ENCODE data around the gene SPHKAP.

The SPHKAP gene

DNA sequence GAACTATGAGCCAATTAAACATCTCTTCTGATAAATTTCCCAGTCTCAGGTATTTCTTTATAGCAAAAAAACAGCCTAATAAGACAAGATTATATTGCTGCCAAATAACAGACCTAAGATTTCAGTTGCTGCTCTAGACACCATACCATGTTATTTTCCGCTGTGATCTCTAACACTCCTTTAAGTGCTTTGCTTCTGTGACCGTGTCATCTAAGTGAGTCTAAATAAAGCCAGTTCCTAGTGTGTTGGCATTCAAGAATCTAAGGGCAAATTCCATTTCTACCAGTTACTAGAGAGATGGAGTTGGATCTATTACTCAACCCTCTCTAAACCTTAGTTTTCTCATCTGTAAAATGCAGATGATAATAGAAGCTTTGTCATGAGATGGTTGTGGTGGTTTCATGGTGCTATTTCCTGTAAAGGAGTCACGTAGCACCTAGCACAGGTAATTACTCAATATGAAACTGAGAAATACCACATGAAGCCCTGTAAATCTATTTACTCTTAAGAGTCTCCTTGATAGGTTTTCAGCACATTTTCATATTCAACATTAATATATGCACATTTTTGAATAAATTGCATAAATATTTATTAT is 40.5 kb downstream of the SPHKAP start:
- no peaks in the 10 kb centered on the region for H3K36me3 ChIP-seq (ENCODE audit: control insufficient read depth, insufficient read depth, low read length)
- no peak overlapping the region for H3K9ac ChIP-seq (ENCODE audit: low read length)
- no peaks in the 10 kb centered on the region for H3K27me3 ChIP-seq (ENCODE audit: control insufficient read depth, insufficient read depth, low read length)
- no peak overlapping the region for H3K4me3 ChIP-seq (ENCODE audit: low read length)
- H3K4me1 ChIP-seq (ENCODE audit: control insufficient read depth, insufficient read depth, low read length): no peaks in the 10 kb centered on the region
- no peak overlapping the region for H3K27ac ChIP-seq (ENCODE audit: low read depth, low read length)

DNA sequence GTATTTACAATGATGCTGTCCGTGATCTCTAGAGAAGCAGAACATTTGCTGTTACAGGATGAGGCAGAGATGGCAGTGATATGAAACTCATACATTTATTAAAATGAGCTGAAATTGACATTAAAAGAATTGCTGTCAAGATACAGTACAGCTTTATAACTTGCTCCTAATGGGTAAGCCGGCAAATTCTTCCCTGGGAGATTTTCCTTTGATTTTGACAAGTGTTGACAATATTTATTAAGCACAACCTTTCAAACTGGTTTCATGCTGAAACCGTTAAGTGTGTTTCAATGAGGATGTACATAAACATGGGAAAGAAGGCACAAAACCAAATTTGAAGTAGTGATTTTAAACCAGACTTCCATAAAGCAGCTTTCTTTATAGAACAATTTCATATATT is 45.5 kb downstream of the SPHKAP start:
- Histone ChIP-seq H3K27me3 (ENCODE audit: control insufficient read depth, insufficient read depth, low read length) (no peaks in the 10 kb centered on the region), H3K4me3 (ENCODE audit: low read length) (no peak overlapping the region), H3K4me1 (ENCODE audit: control insufficient read depth, insufficient read depth, low read length) (no peaks in the 10 kb centered on the region), H3K9ac (ENCODE audit: low read length) (no peak overlapping the region), H3K36me3 (ENCODE audit: control insufficient read depth, insufficient read depth, low read length) (no peaks in the 10 kb centered on the region), H3K27ac (ENCODE audit: low read depth, low read length) (no peak overlapping the region)

GRCh38 chr2:228135300-228135699 is 46.2 kb downstream of the SPHKAP start:
- Histone ChIP-seq H3K4me3 (ENCODE audit: low read length) (no peak overlapping the region), H3K27me3 (ENCODE audit: control insufficient read depth, insufficient read depth, low read length) (no peaks in the 10 kb centered on the region), H3K9ac (ENCODE audit: low read length) (no peak overlapping the region), H3K4me1 (ENCODE audit: control insufficient read depth, insufficient read depth, low read length) (no peaks in the 10 kb centered on the region), H3K27ac (ENCODE audit: low read depth, low read length) (no peak overlapping the region), H3K36me3 (ENCODE audit: control insufficient read depth, insufficient read depth, low read length) (no peaks in the 10 kb centered on the region)

DNA sequence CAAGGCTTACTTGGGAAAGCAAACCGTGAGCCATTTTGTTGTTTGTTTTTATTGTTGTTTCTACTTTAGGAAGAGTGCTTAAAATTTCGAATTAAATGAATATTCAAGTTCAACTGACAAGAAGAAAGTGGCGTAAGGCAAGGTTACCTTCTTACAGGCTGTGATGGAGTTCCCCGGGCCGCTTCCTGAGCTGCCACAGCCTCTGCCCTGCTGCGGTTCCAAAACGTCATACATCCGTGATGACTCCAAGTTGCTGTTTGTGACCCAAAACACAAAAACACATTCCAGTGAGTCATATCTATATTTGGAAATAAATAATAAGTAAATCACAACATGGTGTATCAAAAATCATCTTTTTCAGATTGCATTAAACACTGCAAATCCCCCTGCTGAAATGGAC is 49.7 kb downstream of the SPHKAP start:
- H3K4me1 ChIP-seq (ENCODE audit: control insufficient read depth, insufficient read depth, low read length): no peaks in the 10 kb centered on the region
- H3K4me3 ChIP-seq (ENCODE audit: low read length): no peak overlapping the region
- H3K9ac ChIP-seq (ENCODE audit: low read length): no peak overlapping the region
- no peaks in the 10 kb centered on the region for H3K27me3 ChIP-seq (ENCODE audit: control insufficient read depth, insufficient read depth, low read length)
- H3K27ac ChIP-seq (ENCODE audit: low read depth, low read length): no peak overlapping the region
- no peaks in the 10 kb centered on the region for H3K36me3 ChIP-seq (ENCODE audit: control insufficient read depth, insufficient read depth, low read length)

DNA sequence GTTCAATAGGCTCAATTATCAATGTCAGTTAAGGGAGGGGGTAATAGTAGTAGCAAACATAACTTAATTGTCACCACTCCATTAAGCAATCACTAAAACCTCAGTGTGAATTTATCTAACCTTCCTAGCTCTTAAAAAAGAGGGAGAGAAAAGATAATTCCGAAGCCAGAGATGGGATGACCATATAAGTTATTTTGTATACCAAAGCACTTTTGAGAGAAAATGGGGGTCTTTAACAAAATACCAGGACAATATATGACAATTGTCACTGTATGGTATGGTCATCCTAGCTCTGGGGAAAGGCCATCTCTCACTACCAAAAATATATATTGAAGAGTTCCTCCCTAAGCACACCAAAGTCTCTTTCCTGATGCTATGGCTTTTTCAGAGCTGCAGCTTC is 55.1 kb downstream of the SPHKAP start:
- Histone ChIP-seq H3K27ac (ENCODE audit: low read depth, low read length) (no peak overlapping the region), H3K27me3 (ENCODE audit: control insufficient read depth, insufficient read depth, low read length) (no peaks in the 10 kb centered on the region)

DNA sequence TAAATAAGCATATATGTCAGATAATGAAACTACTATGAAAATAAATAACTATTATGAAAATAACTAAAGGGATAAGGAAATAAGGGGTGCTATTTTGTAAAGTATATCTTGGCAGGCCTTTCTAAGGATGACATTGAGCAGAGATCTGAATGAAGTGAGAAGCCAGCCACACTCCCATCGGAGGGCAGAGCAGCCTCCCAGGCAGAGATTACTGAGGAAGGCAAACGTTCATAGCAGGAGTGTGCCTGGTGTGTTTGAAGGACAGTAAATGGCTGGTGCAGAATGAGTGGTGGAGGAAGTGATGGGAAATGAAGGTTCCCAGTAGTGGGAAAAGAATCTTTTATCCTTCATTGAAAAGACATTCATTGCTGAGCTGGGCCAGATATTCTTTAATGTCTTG is 62.5 kb downstream of the SPHKAP start:
- H3K4me1 ChIP-seq (ENCODE audit: control insufficient read depth, insufficient read depth, low read length): no peaks in the 10 kb centered on the region
- H3K36me3 ChIP-seq (ENCODE audit: control insufficient read depth, insufficient read depth, low read length): no peaks in the 10 kb centered on the region
- no peaks in the 10 kb centered on the region for H3K27me3 ChIP-seq (ENCODE audit: control insufficient read depth, insufficient read depth, low read length)
- no peak overlapping the region for H3K9ac ChIP-seq (ENCODE audit: low read length)
- no peak overlapping the region for H3K27ac ChIP-seq (ENCODE audit: low read depth, low read length)
- H3K4me3 ChIP-seq (ENCODE audit: low read length): no peak overlapping the region

More for the DNA sequence above, 55.1 kb downstream of the SPHKAP start:
- Histone ChIP-seq H3K9ac (ENCODE audit: low read length) (no peak overlapping the region), H3K36me3 (ENCODE audit: control insufficient read depth, insufficient read depth, low read length) (no peaks in the 10 kb centered on the region), H3K4me1 (ENCODE audit: control insufficient read depth, insufficient read depth, low read length) (no peaks in the 10 kb centered on the region), H3K4me3 (ENCODE audit: low read length) (no peak overlapping the region)

DNA sequence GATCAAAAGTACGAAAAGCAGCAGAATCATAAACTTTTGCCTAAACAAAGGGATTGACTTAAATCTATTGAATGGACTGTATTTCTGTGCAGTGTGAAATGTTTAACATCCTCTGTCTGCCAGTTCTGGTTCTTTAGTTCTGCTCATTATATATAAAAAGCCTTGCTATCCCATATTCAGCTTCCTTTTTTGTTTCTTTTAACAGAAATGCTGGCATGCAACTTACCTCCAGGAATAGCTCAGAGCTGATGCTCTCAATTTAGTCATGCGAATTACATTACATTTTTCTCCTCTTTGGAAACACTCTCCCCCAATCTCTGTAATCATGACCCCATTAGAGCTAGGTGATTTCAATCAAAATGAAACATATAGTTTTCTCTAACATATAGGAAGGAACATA is 73.6 kb downstream of the SPHKAP start:
- Histone ChIP-seq H3K9ac (ENCODE audit: low read length) (no peak overlapping the region), H3K4me1 (ENCODE audit: control insufficient read depth, insufficient read depth, low read length) (no peaks in the 10 kb centered on the region), H3K27ac (ENCODE audit: low read depth, low read length) (no peak overlapping the region), H3K4me3 (ENCODE audit: low read length) (no peak overlapping the region), H3K27me3 (ENCODE audit: control insufficient read depth, insufficient read depth, low read length) (no peaks in the 10 kb centered on the region), H3K36me3 (ENCODE audit: control insufficient read depth, insufficient read depth, low read length) (no peaks in the 10 kb centered on the region)

- no peak overlapping the region for H3K9ac ChIP-seq (ENCODE audit: low read length)
- no peak overlapping the region for H3K4me3 ChIP-seq (ENCODE audit: low read length)
- no peaks in the 10 kb centered on the region for H3K36me3 ChIP-seq (ENCODE audit: control insufficient read depth, insufficient read depth, low read length)
- H3K27me3 ChIP-seq (ENCODE audit: control insufficient read depth, insufficient read depth, low read length): no peaks in the 10 kb centered on the region
- H3K27ac ChIP-seq (ENCODE audit: low read depth, low read length): no peak overlapping the region
- H3K4me1 ChIP-seq (ENCODE audit: control insufficient read depth, insufficient read depth, low read length): no peaks in the 10 kb centered on the region
Observed at GRCh38 chr2:228105526-228106250, 75.8 kb downstream of the SPHKAP start.

DNA sequence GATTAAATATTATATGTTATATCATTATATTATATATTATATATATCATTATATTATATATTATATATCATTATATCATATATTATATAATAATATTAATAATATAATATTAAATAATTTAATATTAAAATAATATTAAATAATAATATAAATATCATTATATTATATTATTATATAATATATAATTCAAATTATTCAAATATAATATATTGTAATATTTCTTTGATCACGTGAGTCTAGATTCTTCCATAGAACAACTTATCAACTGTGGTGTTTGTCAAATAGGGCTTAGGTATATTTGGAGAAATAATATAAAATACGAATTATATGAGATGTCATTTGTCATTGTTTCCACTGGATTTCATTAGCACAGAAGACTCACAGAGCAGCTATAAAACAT is 77.3 kb downstream of the SPHKAP start:
- Histone ChIP-seq H3K27ac (ENCODE audit: low read depth, low read length) (no peak overlapping the region), H3K36me3 (ENCODE audit: control insufficient read depth, insufficient read depth, low read length) (no peaks in the 10 kb centered on the region), H3K27me3 (ENCODE audit: control insufficient read depth, insufficient read depth, low read length) (no peaks in the 10 kb centered on the region), H3K9ac (ENCODE audit: low read length) (no peak overlapping the region), H3K4me3 (ENCODE audit: low read length) (no peak overlapping the region), H3K4me1 (ENCODE audit: control insufficient read depth, insufficient read depth, low read length) (no peaks in the 10 kb centered on the region)

- no peaks in the 10 kb centered on the region for H3K4me1 ChIP-seq (ENCODE audit: control insufficient read depth, insufficient read depth, low read length)
- H3K27ac ChIP-seq (ENCODE audit: low read depth, low read length): no peak overlapping the region
- no peaks in the 10 kb centered on the region for H3K27me3 ChIP-seq (ENCODE audit: control insufficient read depth, insufficient read depth, low read length)
- H3K36me3 ChIP-seq (ENCODE audit: control insufficient read depth, insufficient read depth, low read length): no peaks in the 10 kb centered on the region
- no peak overlapping the region for H3K9ac ChIP-seq (ENCODE audit: low read length)
- no peak overlapping the region for H3K4me3 ChIP-seq (ENCODE audit: low read length)
Observed at GRCh38 chr2:228103379-228103778, 78.1 kb downstream of the SPHKAP start.

- H3K4me3 ChIP-seq (ENCODE audit: low read length): no peak overlapping the region
- no peak overlapping the region for H3K27ac ChIP-seq (ENCODE audit: low read depth, low read length)
- no peaks in the 10 kb centered on the region for H3K36me3 ChIP-seq (ENCODE audit: control insufficient read depth, insufficient read depth, low read length)
- H3K9ac ChIP-seq (ENCODE audit: low read length): no peak overlapping the region
- no peaks in the 10 kb centered on the region for H3K4me1 ChIP-seq (ENCODE audit: control insufficient read depth, insufficient read depth, low read length)
- H3K27me3 ChIP-seq (ENCODE audit: control insufficient read depth, insufficient read depth, low read length): no peaks in the 10 kb centered on the region
Observed at GRCh38 chr2:228102949-228103348, 78.5 kb downstream of the SPHKAP start.

DNA sequence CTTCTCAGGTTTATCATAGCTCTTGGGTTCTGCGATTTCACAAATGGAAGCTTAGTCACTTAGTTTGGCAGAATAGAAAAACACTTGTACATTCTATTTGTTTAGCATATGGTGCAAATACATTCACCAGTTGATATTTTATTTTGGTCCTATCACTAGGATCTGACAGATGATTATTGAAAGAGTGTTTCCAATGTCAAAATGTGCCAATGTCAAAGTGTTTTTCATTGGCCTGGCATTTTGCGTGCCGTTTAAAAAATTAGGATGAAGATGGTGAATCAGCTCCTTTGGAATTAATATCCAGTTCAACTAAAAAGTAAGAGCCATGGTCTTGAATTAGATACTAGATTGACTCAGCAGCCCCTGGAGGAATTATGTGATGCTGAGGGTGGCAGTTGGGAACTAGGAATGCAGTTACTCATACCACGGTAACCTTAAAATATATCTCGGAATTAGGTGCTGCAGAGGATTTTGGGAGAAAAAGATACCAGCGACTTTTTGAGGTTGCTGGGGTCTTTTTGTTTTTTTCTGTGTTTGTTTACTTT is 87.0 kb downstream of the SPHKAP start:
- no peaks in the 10 kb centered on the region for H3K4me1 ChIP-seq (ENCODE audit: control insufficient read depth, insufficient read depth, low read length)
- no peak overlapping the region for H3K27ac ChIP-seq (ENCODE audit: low read depth, low read length)
- H3K36me3 ChIP-seq (ENCODE audit: control insufficient read depth, insufficient read depth, low read length): no peaks in the 10 kb centered on the region
- no peak overlapping the region for H3K4me3 ChIP-seq (ENCODE audit: low read length)
- H3K9ac ChIP-seq (ENCODE audit: low read length): no peak overlapping the region
- no peaks in the 10 kb centered on the region for H3K27me3 ChIP-seq (ENCODE audit: control insufficient read depth, insufficient read depth, low read length)

- no peaks in the 10 kb centered on the region for H3K36me3 ChIP-seq (ENCODE audit: control insufficient read depth, insufficient read depth, low read length)
- no peaks in the 10 kb centered on the region for H3K4me1 ChIP-seq (ENCODE audit: control insufficient read depth, insufficient read depth, low read length)
- H3K27ac ChIP-seq (ENCODE audit: low read depth, low read length): no peak overlapping the region
- H3K4me3 ChIP-seq (ENCODE audit: low read length): no peak overlapping the region
- H3K27me3 ChIP-seq (ENCODE audit: control insufficient read depth, insufficient read depth, low read length): no peaks in the 10 kb centered on the region
- H3K9ac ChIP-seq (ENCODE audit: low read length): no peak overlapping the region
Observed at GRCh38 chr2:228092056-228092455, 89.4 kb downstream of the SPHKAP start.
